SK-N-SH (cell line): ENCODE results near the gene ALDH5A1. TPM values are rescaled to one million over a fixed set of nuclear protein-coding genes. Genes with fewer than 3 reads are reported as not detected.

Experiments used
- CTCF ChIA-PET: fragments of 300-600, 350-600 bp; formaldehyde crosslinking; extraction: SDS; loops from one replicate; lab custom pipeline; 2021; lab: Yijun Ruan, JAX
- POLR2A ChIA-PET: fragments of 350-600 bp; sonication (Branson Sonifier 250); formaldehyde crosslinking; extraction: SDS; loops from one replicate; lab custom pipeline; 2020; ENCODE audit warnings: antibody characterized with exemption, inconsistent platforms; lab: Yijun Ruan, JAX
- DNase-seq: peaks from one replicate; pipeline ENCODE4 v3.0.0; 2012
- H2AFZ ChIP-seq: fragments of 200-600 bp; sonication (generic); 2 replicates; pipeline ENCODE4 v1.8.1; 2016; ENCODE audit warnings: antibody characterized with exemption, mild to moderate bottlenecking, low read depth
- H3F3A ChIP-seq: fragments of 200-600 bp; sonication (generic); replicated peaks from 2 replicates; pipeline ENCODE3; 2016; ENCODE audit warnings: antibody characterized with exemption, mild to moderate bottlenecking; ENCODE audit not compliant: insufficient read depth
- H3K27ac ChIP-seq, 2 experiments: fragments of 200-500 bp in 1 of 2; fragments of 200-600 bp in 1 of 2; sonication (Bioruptor generic) in 1 of 2; sonication (generic), shearing (Covaris generic) in 1 of 2; 2 replicates each; pipeline versions ENCODE4 v1.5.1 to v1.6.1; 2014 to 2016; ENCODE audit warnings: low read depth in 2 of 2, inconsistent platforms in 1 of 2, low read length in 1 of 2, mild to moderate bottlenecking in 1 of 2, mixed read lengths in 1 of 2
- H3K27me3 ChIP-seq: fragments of 200-600 bp; sonication (generic), shearing (Covaris generic); 2 replicates; pipeline ENCODE4 v1.6.1; 2016; ENCODE audit warnings: mixed run types; ENCODE audit not compliant: insufficient read depth
- H3K36me3 ChIP-seq, 2 experiments: fragments of 200-500 bp in 1 of 2; fragments of 200-600 bp in 1 of 2; sonication (Bioruptor generic) in 1 of 2; sonication (generic) in 1 of 2; replicated peaks in 1 of 2; 2 replicates each; pipeline versions ENCODE3 to v1.5.1; 2014 to 2016; ENCODE audit warnings: low read length in 1 of 2, mild to moderate bottlenecking in 1 of 2; ENCODE audit not compliant: insufficient read depth in 2 of 2, control insufficient read depth in 1 of 2
- H3K4me1 ChIP-seq, 2 experiments: fragments of 200-500 bp in 1 of 2; fragments of 200-600 bp in 1 of 2; sonication (Bioruptor generic) in 1 of 2; sonication (generic), shearing (Covaris generic) in 1 of 2; 2 replicates each; pipeline versions ENCODE4 v1.5.1 to v1.6.1; 2014 to 2016; ENCODE audit warnings: low read depth in 1 of 2, low read length in 1 of 2, mixed run types in 1 of 2; ENCODE audit not compliant: insufficient read depth in 2 of 2, control insufficient read depth in 1 of 2
- H3K4me2 ChIP-seq: fragments of 200-600 bp; sonication (generic), shearing (Covaris generic); 2 replicates; pipeline ENCODE4 v1.6.1; 2017; ENCODE audit warnings: mixed run types
- H3K4me3 ChIP-seq, 2 experiments: fragments of 200-500 bp in 1 of 2; fragments of 200-600 bp in 1 of 2; sonication (Bioruptor generic) in 1 of 2; sonication (generic), shearing (Covaris generic) in 1 of 2; 2 replicates each; pipeline versions ENCODE4 v1.5.1 to v1.8.1; 2014 to 2016; ENCODE audit warnings: low read depth in 2 of 2, inconsistent platforms in 1 of 2, low read length in 1 of 2, mild to moderate bottlenecking in 1 of 2, mixed read lengths in 1 of 2, moderate library complexity in 1 of 2
- H3K79me2 ChIP-seq: fragments of 200-600 bp; sonication (generic); 2 replicates; pipeline ENCODE4 v1.8.1; 2017; ENCODE audit warnings: mild to moderate bottlenecking; ENCODE audit not compliant: insufficient read depth
- H3K9ac ChIP-seq: fragments of 200-600 bp; sonication (generic); 2 replicates; pipeline ENCODE4 v1.6.1; 2017; ENCODE audit warnings: mixed run types
- H3K9me2 ChIP-seq: fragments of 200-600 bp; sonication (generic); 2 replicates; pipeline ENCODE4 v1.6.1; 2017; ENCODE audit warnings: mixed run types
- H3K9me3 ChIP-seq: fragments of 200-600 bp; sonication (generic); 2 replicates; pipeline ENCODE4 v1.6.1; 2017; ENCODE audit warnings: mixed run types, mild to moderate bottlenecking, moderate library complexity
- H4K20me1 ChIP-seq: fragments of 200-600 bp; sonication (generic); 2 replicates; pipeline ENCODE4 v1.6.1; 2017; ENCODE audit warnings: mild to moderate bottlenecking, mixed run types; ENCODE audit not compliant: insufficient read depth
- CHD2 ChIP-seq: fragments of 150-350 bp; IDR thresholded peaks from 2 replicates; pipeline ENCODE4 v1.6.1; 2018; ENCODE audit warnings: low read length; ENCODE audit not compliant: partially characterized antibody
- ELF1 ChIP-seq: IDR thresholded peaks from 2 replicates; pipeline ENCODE4 v1.4.0; 2012
- EP300 ChIP-seq, 2 experiments: IDR thresholded peaks; 2 replicates each; pipeline versions ENCODE4 v1.4.0 to v1.6.1; 2012; ENCODE audit warnings: borderline replicate concordance in 1 of 2, low read depth in 1 of 2, low read length in 1 of 2
- FOSL2 ChIP-seq: IDR thresholded peaks from 2 replicates; pipeline ENCODE4 v1.4.0; 2012; ENCODE audit warnings: low read depth, mild to moderate bottlenecking, moderate library complexity, borderline replicate concordance
- GABPA ChIP-seq: IDR thresholded peaks from 2 replicates; pipeline ENCODE4 v1.4.0; 2012; ENCODE audit warnings: low read depth, mild to moderate bottlenecking
- JUND ChIP-seq: IDR thresholded peaks from 2 replicates; pipeline ENCODE4 v1.4.0; 2012
- MAX ChIP-seq: IDR thresholded peaks from 2 replicates; pipeline ENCODE4 v1.4.0; 2012; ENCODE audit warnings: low read depth
- MEF2A ChIP-seq: IDR thresholded peaks from 2 replicates; pipeline ENCODE4 v1.4.0; 2012; ENCODE audit warnings: low read depth, borderline replicate concordance
- MXI1 ChIP-seq: IDR thresholded peaks from 2 replicates; pipeline ENCODE4 v1.6.1; 2012; ENCODE audit warnings: mild to moderate bottlenecking, low read depth, low read length, improper control_type of control experiment
- NRF1 ChIP-seq: IDR thresholded peaks from 2 replicates; pipeline ENCODE4 v1.6.1; 2012; ENCODE audit warnings: low read depth, mild to moderate bottlenecking, low read length
- PBX3 ChIP-seq: IDR thresholded peaks from 2 replicates; pipeline ENCODE4; 2012
- POLR2AphosphoS5 ChIP-seq: IDR thresholded peaks from 2 replicates; pipeline ENCODE4 v1.6.1; 2012; ENCODE audit warnings: low read depth, low read length
- RAD21 ChIP-seq: IDR thresholded peaks from 2 replicates; pipeline ENCODE4 v1.6.1; 2012; ENCODE audit warnings: mild to moderate bottlenecking, low read length
- RCOR1 ChIP-seq: fragments of 150-350 bp; IDR thresholded peaks from 2 replicates; pipeline ENCODE4 v1.6.1; 2017; ENCODE audit warnings: antibody characterized with exemption, low read length
- RFX5 ChIP-seq: IDR thresholded peaks from 2 replicates; pipeline ENCODE4 v1.6.1; 2012; ENCODE audit warnings: mild to moderate bottlenecking, improper control_type of control experiment, low read length
- RXRA ChIP-seq: IDR thresholded peaks from 2 replicates; pipeline ENCODE4 v1.4.0; 2012; ENCODE audit warnings: low read depth, mild to moderate bottlenecking, borderline replicate concordance
- SMC3 ChIP-seq: IDR thresholded peaks from 2 replicates; pipeline ENCODE4 v1.6.1; 2012; ENCODE audit warnings: low read depth, low read length, improper control_type of control experiment
- TAF1 ChIP-seq: IDR thresholded peaks from 2 replicates; pipeline ENCODE4 v1.6.1; 2012; ENCODE audit warnings: low read depth, mild to moderate bottlenecking, low read length, moderate library complexity, borderline replicate concordance
- TEAD4 ChIP-seq: IDR thresholded peaks from 2 replicates; pipeline ENCODE4 v1.4.0; 2012; ENCODE audit warnings: mild to moderate bottlenecking, borderline replicate concordance; ENCODE audit not compliant: insufficient read depth
- USF2 ChIP-seq: fragments of 150-350 bp; IDR thresholded peaks from 2 replicates; pipeline ENCODE4 v1.6.1; 2017; ENCODE audit warnings: antibody characterized with exemption, low read length, low read depth, borderline replicate concordance
- YY1 ChIP-seq: IDR thresholded peaks from 2 replicates; pipeline ENCODE4 v1.4.0; 2012; ENCODE audit warnings: low read depth, mild to moderate bottlenecking
- ZBTB33 ChIP-seq: IDR thresholded peaks from 2 replicates; pipeline ENCODE4 v1.4.0; 2012; ENCODE audit warnings: low read depth, borderline replicate concordance
- WGBS: methylation state at CpG from one replicate; pipeline ENCODE4 v1.1.6; 2017; ENCODE audit warnings: low lambda C conversion rate; 5-methylcytosine and 5-hydroxymethylcytosine counted together
- polyA plus RNA-seq, 3 experiments: library from polyadenylated mRNA; depleted of rRNA; stranded (reverse); fragments of >200 nt; gene quantifications; 2 replicates each; pipeline ENCODE4 v1.2.3, GENCODE V29; 2012

Gene ALDH5A1
- polyA plus RNA-seq, 1 of the 3 experiments (the other 2 are of a cell fraction): 3.0 TPM

GRCh38 chr6:24481449-24481848 lies 13.3 kb upstream of the ALDH5A1 start:
- Histone ChIP-seq H3K9me3 (no peaks in the 10 kb centered on the region), H3K9ac (no peak overlapping the region), H3K79me2 (no peaks in the 10 kb centered on the region), H2AFZ (no peak overlapping the region), H3K4me3 (no peak overlapping the region), H3K9me2 (no peaks in the 10 kb centered on the region), H3K4me1 (no peaks in the 10 kb centered on the region), H3K36me3 (no peaks in the 10 kb centered on the region), H3K4me2 (no peak overlapping the region), H3F3A (no peaks in the 10 kb centered on the region), H4K20me1 (no peaks in the 10 kb centered on the region), H3K27ac (no peak overlapping the region), H3K27me3 (no peaks in the 10 kb centered on the region)
- WGBS: 92% methylated on average over 4 of the region's 5 CpGs
- POLR2A ChIA-PET: no interaction called here
- no peak for DNase-seq
- TF ChIP-seq MXI1 (no peak), CHD2 (no peak), YY1 (no peak), USF2 (no peak), EP300 (IDR thresholded peaks at IDR 0.05; ENCODE audit: borderline replicate concordance in 1 of 2, low read depth in 1 of 2, low read length in 1 of 2) (no peak), MEF2A (no peak), POLR2AphosphoS5 (no peak), ELF1 (no peak), FOSL2 (no peak), RXRA (no peak), GABPA (no peak), TAF1 (no peak), PBX3 (no peak)
- CTCF ChIA-PET: interaction anchor here (0.7 to 1.5 kb wide), 3 partner anchors 12 to 222 kb away, joined by 3 to 5 read pairs (median 3); partner anchors contain the start of gene ALDH5A1

- no peak for DNase-seq
- ChIA-PET POLR2A (no interaction called here), CTCF (interaction anchor here (5.3 kb wide), 1 partner anchor 10 kb away, joined by 21 read pairs; the partner anchor contains the start of gene ALDH5A1)
- no peaks in the 10 kb centered on the region for H4K20me1 ChIP-seq
- H3K9me2 ChIP-seq: no peaks in the 10 kb centered on the region
- H3K4me2 ChIP-seq: no peak overlapping the region
- H3K4me1 ChIP-seq: no peaks in the 10 kb centered on the region
- H3F3A ChIP-seq: no peaks in the 10 kb centered on the region
- H3K79me2 ChIP-seq: no peaks in the 10 kb centered on the region
- H3K27ac ChIP-seq: no peak overlapping the region
- no peak overlapping the region for H3K4me3 ChIP-seq
- no peak overlapping the region for H3K9ac ChIP-seq
- H2AFZ ChIP-seq: no peak overlapping the region
- 69% methylated on average over 7 of the region's 7 CpGs for WGBS
- H3K27me3 ChIP-seq: no peaks in the 10 kb centered on the region
- no peaks in the 10 kb centered on the region for H3K9me3 ChIP-seq
- no peaks in the 10 kb centered on the region for H3K36me3 ChIP-seq
- TF ChIP-seq RCOR1: no peak
- TF ChIP-seq USF2: no peak
- TF ChIP-seq RFX5: no peak
- TF ChIP-seq SMC3: no peak
- no peak for TF ChIP-seq ZBTB33
- no peak for TF ChIP-seq EP300 (IDR thresholded peaks at IDR 0.05; ENCODE audit: borderline replicate concordance in 1 of 2, low read depth in 1 of 2, low read length in 1 of 2)
- TF ChIP-seq PBX3: no peak
- TF ChIP-seq NRF1: no peak
- no peak for TF ChIP-seq RAD21
- no peak for TF ChIP-seq JUND
- no peak for TF ChIP-seq TEAD4
- no peak for TF ChIP-seq MEF2A
- TF ChIP-seq YY1: no peak
- no peak for TF ChIP-seq MAX
Measured at GRCh38 chr6:24484657-24485323, 10.0 kb upstream of the ALDH5A1 start.
